Neutrophil (primary cell): Measurements from ENCODE around the gene STAB1.

Experiments used
- H3K27ac ChIP-seq: fragments of 200-600 bp; sonication (generic); 2 replicates; pipeline ENCODE4 v1.5.1; 2016; ENCODE audit warnings: mild to moderate bottlenecking, moderate library complexity
- H3K27me3 ChIP-seq: fragments of 200-600 bp; sonication (generic); 2 replicates; pipeline ENCODE4 v1.6.0; 2016; ENCODE audit warnings: mild to moderate bottlenecking
- H3K36me3 ChIP-seq: fragments of 200-600 bp; sonication (generic); 2 replicates; pipeline ENCODE4 v1.5.1; 2017
- H3K4me1 ChIP-seq, 2 experiments: fragments of 200-600 bp in 1 of 2; sonication (generic) in 1 of 2; 1 replicate in 1 of 2; 2 replicates in 1 of 2; pipeline versions ENCODE4 v1.5.1 to v1.6.1; 2013 to 2016; ENCODE audit warnings: low read depth in 1 of 2, low read length in 1 of 2, mild to moderate bottlenecking in 1 of 2, moderate library complexity in 1 of 2; ENCODE audit not compliant: control insufficient read depth in 1 of 2, insufficient read depth in 1 of 2
- H3K4me3 ChIP-seq, 2 experiments: fragments of 200-600 bp in 1 of 2; sonication (generic) in 1 of 2; 1 replicate in 1 of 2; 2 replicates in 1 of 2; pipeline ENCODE4 v1.5.1; 2013 to 2016; ENCODE audit warnings: low read depth in 1 of 2, low read length in 1 of 2, mild to moderate bottlenecking in 1 of 2, moderate library complexity in 1 of 2
- H3K9me3 ChIP-seq: fragments of 200-600 bp; sonication (generic); 2 replicates; pipeline ENCODE4 v1.5.1; 2016
- TF ChIP-seq, protein P1 (sequence below): fragments of 200-600 bp; sonication (generic); IDR thresholded peaks from 2 replicates; pipeline ENCODE4 v1.5.1; 2016; ENCODE audit warnings: antibody characterized with exemption

Gene STAB1

DNA sequence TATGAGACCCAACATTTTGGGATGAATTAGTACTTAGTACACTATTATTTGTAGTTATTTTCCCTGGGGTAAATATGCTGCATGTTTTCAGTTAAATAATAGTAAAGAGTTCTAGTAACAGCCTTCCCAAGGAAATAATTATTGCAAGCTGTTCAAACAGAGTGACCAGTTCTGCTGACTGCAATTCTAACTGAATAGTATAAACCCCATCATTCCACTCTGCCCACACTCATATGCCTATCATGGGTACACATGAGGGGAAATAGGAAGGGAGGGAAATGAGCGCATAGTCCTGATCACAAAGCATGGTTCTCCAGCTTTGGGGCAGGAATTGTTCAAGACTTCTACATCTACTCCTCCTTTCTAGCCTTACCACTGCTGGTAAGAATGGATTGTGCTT is 59.9 kb downstream of the STAB1 start:
- Histone ChIP-seq H3K4me1 (no peaks in the 10 kb centered on the region), H3K27ac (no peak overlapping the region), H3K36me3 (peaks cover 86% of the 10 kb centered on the region)

DNA sequence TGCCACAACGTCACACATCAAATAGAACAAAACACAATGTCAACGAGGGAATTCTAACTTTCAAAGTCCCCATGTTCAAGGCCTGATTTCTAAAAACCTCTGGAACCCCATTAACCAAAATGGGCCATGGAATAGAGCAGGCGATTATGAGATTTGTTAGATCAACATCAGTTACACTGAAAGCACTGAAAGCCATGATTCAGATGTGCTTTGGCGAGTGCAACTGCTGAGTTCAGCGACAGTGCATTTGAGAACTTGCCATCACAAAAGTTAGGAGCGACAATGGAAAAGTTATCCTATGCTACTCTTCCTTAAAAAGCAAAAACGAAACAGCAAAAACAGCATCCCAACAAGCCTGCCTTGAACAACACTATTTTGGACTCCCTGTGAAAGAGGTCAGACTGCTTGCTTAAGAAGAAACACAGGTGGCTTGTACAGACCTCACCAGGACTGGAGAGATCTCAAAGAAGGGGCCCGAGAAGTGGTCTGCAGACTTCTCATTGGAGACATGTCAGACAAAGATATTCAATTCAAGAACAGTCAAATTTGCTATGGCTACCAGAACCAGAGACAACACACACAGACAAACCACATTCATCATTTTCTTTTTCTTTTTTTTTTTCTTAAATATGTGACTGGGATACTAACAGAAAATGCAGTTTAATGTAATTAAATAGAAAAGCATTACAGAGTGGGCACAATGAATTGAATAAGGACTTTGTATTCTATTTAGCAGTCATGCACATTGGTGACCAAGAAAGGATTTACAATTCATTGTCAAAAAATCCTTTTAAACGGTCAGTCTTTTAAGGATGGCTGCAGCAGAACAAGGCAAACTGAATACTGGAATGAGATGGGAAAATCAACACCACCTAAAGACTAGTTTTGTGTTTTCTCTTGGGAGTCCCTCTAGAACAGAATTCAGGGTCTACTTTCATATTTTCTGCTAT is 62.1 kb downstream of the STAB1 start:
- Histone ChIP-seq H3K4me3 (no peak overlapping the region), H3K36me3 (peaks cover 86% of the 10 kb centered on the region), H3K4me1 (no peaks in the 10 kb centered on the region), H3K27me3 (no peaks in the 10 kb centered on the region), H3K27ac (no peak overlapping the region), H3K9me3 (no peaks in the 10 kb centered on the region)
- TF ChIP-seq, protein P1, sequence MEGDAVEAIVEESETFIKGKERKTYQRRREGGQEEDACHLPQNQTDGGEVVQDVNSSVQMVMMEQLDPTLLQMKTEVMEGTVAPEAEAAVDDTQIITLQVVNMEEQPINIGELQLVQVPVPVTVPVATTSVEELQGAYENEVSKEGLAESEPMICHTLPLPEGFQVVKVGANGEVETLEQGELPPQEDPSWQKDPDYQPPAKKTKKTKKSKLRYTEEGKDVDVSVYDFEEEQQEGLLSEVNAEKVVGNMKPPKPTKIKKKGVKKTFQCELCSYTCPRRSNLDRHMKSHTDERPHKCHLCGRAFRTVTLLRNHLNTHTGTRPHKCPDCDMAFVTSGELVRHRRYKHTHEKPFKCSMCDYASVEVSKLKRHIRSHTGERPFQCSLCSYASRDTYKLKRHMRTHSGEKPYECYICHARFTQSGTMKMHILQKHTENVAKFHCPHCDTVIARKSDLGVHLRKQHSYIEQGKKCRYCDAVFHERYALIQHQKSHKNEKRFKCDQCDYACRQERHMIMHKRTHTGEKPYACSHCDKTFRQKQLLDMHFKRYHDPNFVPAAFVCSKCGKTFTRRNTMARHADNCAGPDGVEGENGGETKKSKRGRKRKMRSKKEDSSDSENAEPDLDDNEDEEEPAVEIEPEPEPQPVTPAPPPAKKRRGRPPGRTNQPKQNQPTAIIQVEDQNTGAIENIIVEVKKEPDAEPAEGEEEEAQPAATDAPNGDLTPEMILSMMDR: no peak

More for the DNA sequence above, 59.9 kb downstream of the STAB1 start:
- no peaks in the 10 kb centered on the region for H3K27me3 ChIP-seq
- H3K4me3 ChIP-seq: no peak overlapping the region
- TF ChIP-seq, protein P1: no peak
- H3K9me3 ChIP-seq: no peaks in the 10 kb centered on the region

DNA sequence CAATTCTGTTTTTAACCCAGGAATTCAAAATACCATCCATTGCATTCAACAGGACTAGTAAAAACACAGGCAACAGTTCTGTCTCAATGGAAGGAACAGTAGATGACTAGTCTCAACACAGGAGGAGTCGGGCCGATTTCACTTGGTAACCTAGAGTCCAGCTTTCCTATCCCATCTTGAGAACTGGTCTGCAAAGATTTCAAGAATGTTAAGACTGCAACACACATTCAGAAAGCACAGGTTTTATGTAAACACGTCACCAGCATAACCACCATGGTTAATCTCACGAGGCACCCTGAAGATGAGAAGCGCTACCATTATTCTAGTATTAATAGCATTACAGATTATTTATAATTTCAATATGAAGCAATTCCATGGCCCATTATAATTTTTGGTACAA is 63.3 kb downstream of the STAB1 start:
- no peak overlapping the region for H3K27ac ChIP-seq
- no peaks in the 10 kb centered on the region for H3K9me3 ChIP-seq
- no peaks in the 10 kb centered on the region for H3K4me1 ChIP-seq
- H3K4me3 ChIP-seq: no peak overlapping the region
- no peaks in the 10 kb centered on the region for H3K27me3 ChIP-seq
- peaks cover 90% of the 10 kb centered on the region for H3K36me3 ChIP-seq
- TF ChIP-seq, protein P1: no peak

DNA sequence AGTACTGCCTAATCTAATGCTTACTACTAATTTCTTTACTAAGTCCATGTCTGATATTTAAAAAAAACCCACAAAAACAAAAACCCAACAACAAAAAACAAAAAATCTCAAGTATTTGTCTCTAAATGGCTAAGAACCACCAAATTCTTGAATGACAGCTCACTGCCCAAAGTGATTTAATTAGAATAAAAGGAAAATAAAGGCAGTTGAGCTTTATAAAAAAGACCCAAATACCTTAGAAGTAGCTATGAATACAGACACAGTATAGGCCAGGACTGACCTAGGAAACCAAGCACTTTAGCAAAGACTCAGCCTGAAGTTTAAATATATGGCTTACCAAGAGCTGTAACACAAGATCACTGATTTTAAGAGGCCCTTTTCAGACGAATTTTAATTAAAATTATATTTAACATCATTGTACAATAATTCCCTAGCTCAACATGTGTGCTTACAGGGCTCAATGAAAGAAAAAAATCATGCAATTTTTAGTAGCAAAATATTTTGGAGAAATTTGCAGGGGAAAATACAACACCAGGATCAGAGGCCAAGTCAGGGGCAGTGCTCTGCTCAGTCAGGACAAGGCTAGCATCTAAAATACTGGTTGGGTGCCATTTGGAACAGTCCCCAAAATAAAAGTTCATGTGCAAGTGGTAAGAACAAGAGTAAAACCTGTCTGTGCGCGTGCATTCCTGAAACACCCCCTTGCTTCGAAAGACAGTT is 66.0 kb downstream of the STAB1 start:
- H3K27me3 ChIP-seq: no peaks in the 10 kb centered on the region
- H3K36me3 ChIP-seq: peaks cover 76% of the 10 kb centered on the region
- no peak overlapping the region for H3K27ac ChIP-seq

DNA sequence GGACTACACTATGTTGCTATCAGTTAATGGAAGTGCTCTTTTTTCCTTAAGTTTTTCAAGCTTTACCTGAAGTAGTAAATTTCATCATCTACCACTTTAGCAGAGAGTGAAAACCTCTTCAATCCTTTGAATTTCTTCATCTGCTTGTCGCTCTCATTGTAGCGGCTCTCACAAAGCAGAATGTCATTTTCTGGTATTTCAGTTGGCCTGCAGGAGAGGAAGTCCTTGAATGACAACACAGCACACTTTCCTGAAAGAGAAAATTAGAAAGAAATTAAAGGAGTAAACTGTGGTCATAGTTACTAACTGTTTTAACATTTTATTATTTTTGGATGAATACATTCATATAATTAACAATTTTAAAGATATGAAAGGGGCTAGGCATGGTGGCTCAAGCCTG is 68.8 kb downstream of the STAB1 start:
- no peak overlapping the region for H3K4me3 ChIP-seq
- H3K36me3 ChIP-seq: peaks cover 61% of the 10 kb centered on the region
- H3K9me3 ChIP-seq: no peaks in the 10 kb centered on the region
- H3K27me3 ChIP-seq: no peaks in the 10 kb centered on the region
- no peaks in the 10 kb centered on the region for H3K4me1 ChIP-seq
- TF ChIP-seq, protein P1: no peak
- no peak overlapping the region for H3K27ac ChIP-seq

More for the DNA sequence above, 66.0 kb downstream of the STAB1 start:
- H3K4me3 ChIP-seq: no peak overlapping the region
- H3K4me1 ChIP-seq: no peaks in the 10 kb centered on the region
- no peaks in the 10 kb centered on the region for H3K9me3 ChIP-seq
- TF ChIP-seq, protein P1: no peak
